Stomach smooth muscle (tissue), 2 donors: ENCODE measurements around the gene CNKSR3.
A peak's percentile ranks its signal among the peaks of the same experiment; 100 is the strongest.

Source experiments
- H3K27ac ChIP-seq: one replicate; pipeline ENCODE4 v1.7.0; 2013; ENCODE audit warnings: mild to moderate bottlenecking, low read length, inconsistent platforms
- H3K27me3 ChIP-seq, 2 donors: one replicate each; pipeline ENCODE4 v1.7.0; 2013; ENCODE audit warnings: low read length in 2 of 2; ENCODE audit not compliant: insufficient read depth in 2 of 2, control insufficient read depth in 1 of 2
- H3K36me3 ChIP-seq, 2 donors: one replicate each; pipeline ENCODE4 v1.7.0; 2013; ENCODE audit warnings: low read length in 2 of 2; ENCODE audit not compliant: control insufficient read depth in 2 of 2, insufficient read depth in 2 of 2
- H3K4me1 ChIP-seq: one replicate; pipeline ENCODE4 v1.7.0; 2013; ENCODE audit warnings: low read length; ENCODE audit not compliant: control insufficient read depth, insufficient read depth
- H3K4me3 ChIP-seq, 2 donors: one replicate each; pipeline ENCODE4 v1.7.0; 2013; ENCODE audit warnings: low read length in 2 of 2
- H3K9ac ChIP-seq, 2 donors: one replicate each; pipeline ENCODE4 v1.7.0; 2013; ENCODE audit warnings: low read length in 2 of 2, mild to moderate bottlenecking in 1 of 2
- H3K9me3 ChIP-seq, 2 donors: one replicate each; pipeline ENCODE4 v1.7.0; 2013; ENCODE audit warnings: low read length in 2 of 2; ENCODE audit not compliant: control insufficient read depth in 2 of 2
- donor health status: healthy.
- donor health status: Pancreatic carcinoma.

CNKSR3 gene

GRCh38 chr6:154397491-154398195 lies 112.8 kb downstream of the CNKSR3 start:
- Histone ChIP-seq H3K36me3 (peaks cover 9 to 13% of the 10 kb centered on the region in 2 donors), H3K27me3 (no peaks in the 10 kb centered on the region), H3K9me3 (no peaks in the 10 kb centered on the region), H3K9ac (no peak overlapping the region), H3K4me1 (no peaks in the 10 kb centered on the region), H3K27ac (no peak overlapping the region), H3K4me3 (no peak overlapping the region)

GRCh38 chr6:154395878-154396277 lies 114.6 kb downstream of the CNKSR3 start:
- Histone ChIP-seq H3K27me3 (no peaks in the 10 kb centered on the region), H3K4me3 (no peak overlapping the region), H3K4me1 (no peaks in the 10 kb centered on the region), H3K36me3 (peaks cover 4 to 5% of the 10 kb centered on the region in 2 donors), H3K9ac (no peak overlapping the region), H3K9me3 (no peaks in the 10 kb centered on the region), H3K27ac (no peak overlapping the region)

- Histone ChIP-seq H3K27me3 (no peaks in the 10 kb centered on the region), H3K27ac (no peak overlapping the region), H3K4me3 (no peak overlapping the region), H3K36me3 (peaks cover 4 to 5% of the 10 kb centered on the region in 2 donors), H3K9me3 (no peaks in the 10 kb centered on the region), H3K9ac (no peak overlapping the region), H3K4me1 (no peaks in the 10 kb centered on the region)
These were observed 115.2 kb downstream of the CNKSR3 start for GRCh38 chr6:154395316-154395715.

- H3K27me3 ChIP-seq, result no peaks in the 10 kb centered on the region
- no peak overlapping the region for H3K9ac ChIP-seq
- no peak overlapping the region for H3K27ac ChIP-seq
- H3K36me3 ChIP-seq, result no peaks in the 10 kb centered on the region
- no peaks in the 10 kb centered on the region for H3K4me1 ChIP-seq
- no peaks in the 10 kb centered on the region for H3K9me3 ChIP-seq
- no peak overlapping the region for H3K4me3 ChIP-seq
These were observed 115.9 kb downstream of the CNKSR3 start for GRCh38 chr6:154394571-154394970.

GRCh38 chr6:154390034-154390433 lies 120.5 kb downstream of the CNKSR3 start:
- H3K27me3 ChIP-seq, result no peaks in the 10 kb centered on the region

GRCh38 chr6:154388803-154389202 lies 121.7 kb downstream of the CNKSR3 start:
- Histone ChIP-seq H3K9me3 (no peaks in the 10 kb centered on the region), H3K9ac (no peak overlapping the region), H3K36me3 (no peaks in the 10 kb centered on the region), H3K4me1 (peaks cover 4% of the 10 kb centered on the region), H3K27me3 (no peaks in the 10 kb centered on the region), H3K27ac (no peak overlapping the region), H3K4me3 (no peak overlapping the region)

More at GRCh38 chr6:154390034-154390433, 120.5 kb downstream of the CNKSR3 start:
- H3K27ac ChIP-seq, result no peak overlapping the region
- no peak overlapping the region for H3K4me3 ChIP-seq
- H3K9ac ChIP-seq, result no peak overlapping the region
- H3K36me3 ChIP-seq, result no peaks in the 10 kb centered on the region
- no peaks in the 10 kb centered on the region for H3K9me3 ChIP-seq
- H3K4me1 ChIP-seq, result no peaks in the 10 kb centered on the region

- no peak overlapping the region for H3K27ac ChIP-seq
- H3K4me3 ChIP-seq, result no peak overlapping the region
- H3K9me3 ChIP-seq, result peaks cover 0 to 3% of the 10 kb centered on the region in 2 donors
- H3K4me1 ChIP-seq, result peaks cover 4% of the 10 kb centered on the region
- H3K9ac ChIP-seq, result no peak overlapping the region
- H3K36me3 ChIP-seq, result no peaks in the 10 kb centered on the region
- no peaks in the 10 kb centered on the region for H3K27me3 ChIP-seq
These were observed 123.4 kb downstream of the CNKSR3 start for GRCh38 chr6:154386848-154387717.

GRCh38 chr6:154384191-154384590 lies 126.3 kb downstream of the CNKSR3 start:
- Histone ChIP-seq H3K27ac (peak overlapping the region; percentile 37), H3K9ac (no peak overlapping the region), H3K36me3 (no peaks in the 10 kb centered on the region), H3K27me3 (no peaks in the 10 kb centered on the region), H3K9me3 (peaks cover 0 to 3% of the 10 kb centered on the region in 2 donors), H3K4me3 (no peak overlapping the region), H3K4me1 (peaks cover 4% of the 10 kb centered on the region)

- peaks cover 0 to 3% of the 10 kb centered on the region in 2 donors for H3K9me3 ChIP-seq
- no peaks in the 10 kb centered on the region for H3K27me3 ChIP-seq
- H3K4me3 ChIP-seq, result no peak overlapping the region
- H3K27ac ChIP-seq, result no peak overlapping the region
- peaks cover 4% of the 10 kb centered on the region for H3K4me1 ChIP-seq
- no peak overlapping the region for H3K9ac ChIP-seq
- H3K36me3 ChIP-seq, result no peaks in the 10 kb centered on the region
These were observed 127.2 kb downstream of the CNKSR3 start for GRCh38 chr6:154383273-154383672.

- no peak overlapping the region for H3K4me3 ChIP-seq
- no peaks in the 10 kb centered on the region for H3K27me3 ChIP-seq
- no peak overlapping the region for H3K27ac ChIP-seq
- no peak overlapping the region for H3K9ac ChIP-seq
- H3K9me3 ChIP-seq, result peaks cover 0 to 3% of the 10 kb centered on the region in 2 donors
- no peaks in the 10 kb centered on the region for H3K36me3 ChIP-seq
- peaks cover 4% of the 10 kb centered on the region for H3K4me1 ChIP-seq
These were observed 127.7 kb downstream of the CNKSR3 start for GRCh38 chr6:154382740-154383139.

- H3K4me1 ChIP-seq, result peaks cover 4% of the 10 kb centered on the region
- peaks cover 0 to 3% of the 10 kb centered on the region in 2 donors for H3K9me3 ChIP-seq
- no peaks in the 10 kb centered on the region for H3K27me3 ChIP-seq
- H3K4me3 ChIP-seq, result no peak overlapping the region
- no peak overlapping the region for H3K9ac ChIP-seq
- no peak overlapping the region for H3K27ac ChIP-seq
- H3K36me3 ChIP-seq, result no peaks in the 10 kb centered on the region
These were observed 128.9 kb downstream of the CNKSR3 start for GRCh38 chr6:154381548-154381947.
